Stimulated activated naive CD8-positive, alpha-beta T cell treated with anti-CD3 and anti-CD28 coated beads, Interleukin-15, amount 100 ng/mL, for 72 hours (primary cell): ENCODE measurements around the gene SELP.

ENCODE experiments used
- ATAC-seq: fragments of 150-1000 bp; cut with Tn5 transposase; 2 replicates; pipeline ENCODE4 v1.10.0; 2021; ENCODE audit warnings: mild to moderate bottlenecking, moderate library complexity
- DNase-seq, 2 donors: peaks; one replicate each; pipeline ENCODE4 v3.0.0; 2021 to 2022
- H3K27ac Mint-ChIP-seq, 2 donors: one replicate each; pipeline ENCODE4 v1.8.0; 2022; ENCODE audit warnings: mild to moderate bottlenecking in 2 of 2, mixed read lengths in 2 of 2, moderate library complexity in 2 of 2
- H3K27me3 Mint-ChIP-seq: one replicate; pipeline ENCODE4 v1.8.0; 2022; ENCODE audit warnings: mixed read lengths
- H3K4me1 Mint-ChIP-seq: one replicate; pipeline ENCODE4 v1.8.0; 2022; ENCODE audit warnings: mild to moderate bottlenecking, mixed read lengths
- H3K4me3 Mint-ChIP-seq, 2 donors: one replicate each; pipeline ENCODE4 v1.8.0; 2022; ENCODE audit warnings: mild to moderate bottlenecking in 2 of 2, mixed read lengths in 2 of 2, moderate library complexity in 1 of 2
- H3K9me3 Mint-ChIP-seq, 2 donors: one replicate each; pipeline ENCODE4 v1.8.0; 2022; ENCODE audit warnings: mixed read lengths in 2 of 2

The SELP gene

GRCh38 chr1:169644297-169644696, 14.4 kb upstream of the SELP start:
- H3K27ac Mint-ChIP-seq: no peak overlapping the region
- peaks cover 6 to 12% of the 10 kb centered on the region in 2 donors for H3K9me3 Mint-ChIP-seq
- no peak overlapping the region for H3K4me3 Mint-ChIP-seq
- no peaks in the 10 kb centered on the region for H3K27me3 Mint-ChIP-seq
- ATAC-seq (no peak), DNase-seq (no peak)
- peaks cover 33% of the 10 kb centered on the region for H3K4me1 Mint-ChIP-seq

- no peak overlapping the region for H3K4me3 Mint-ChIP-seq
- ATAC-seq (no peak), DNase-seq (no peak)
- H3K27ac Mint-ChIP-seq: no peak overlapping the region
- H3K4me1 Mint-ChIP-seq: peaks cover 20% of the 10 kb centered on the region
- H3K9me3 Mint-ChIP-seq: peaks cover 35 to 60% of the 10 kb centered on the region in 2 donors
- H3K27me3 Mint-ChIP-seq: no peaks in the 10 kb centered on the region
Measured at GRCh38 chr1:169634877-169635276, 5.0 kb upstream of the SELP start.

GRCh38 chr1:169634145-169634544, 4.2 kb upstream of the SELP start:
- H3K27ac Mint-ChIP-seq: no peak overlapping the region
- H3K9me3 Mint-ChIP-seq: peaks cover 31 to 54% of the 10 kb centered on the region in 2 donors
- ATAC-seq: no peak
- peaks cover 27% of the 10 kb centered on the region for H3K4me1 Mint-ChIP-seq
- no peak for DNase-seq
- H3K4me3 Mint-ChIP-seq: no peak overlapping the region
- H3K27me3 Mint-ChIP-seq: no peaks in the 10 kb centered on the region

- ATAC-seq (no peak), DNase-seq (no peak)
- Mint-ChIP-seq H3K27ac (no peak overlapping the region), H3K27me3 (no peaks in the 10 kb centered on the region), H3K4me1 (peaks cover 55% of the 10 kb centered on the region), H3K4me3 (no peak overlapping the region), H3K9me3 (peaks cover 25 to 44% of the 10 kb centered on the region in 2 donors)
Measured at GRCh38 chr1:169631249-169631648, 1.3 kb upstream of the SELP start.

- ATAC-seq (no peak), DNase-seq (no peak)
- Mint-ChIP-seq H3K9me3 (peaks cover 15% of the 10 kb centered on the region in 2 donors), H3K27ac (peak overlapping the region in 1 of 2 donors; percentile 80), H3K27me3 (no peaks in the 10 kb centered on the region), H3K4me1 (peaks cover 80% of the 10 kb centered on the region), H3K4me3 (peak overlapping the region in 1 of 2 donors; percentile 12)
Measured at GRCh38 chr1:169624912-169625311, 5.0 kb downstream of the SELP start.

- Mint-ChIP-seq H3K27ac (peak overlapping the region; percentile 37 to 66), H3K27me3 (no peaks in the 10 kb centered on the region), H3K4me1 (peaks cover 72% of the 10 kb centered on the region), H3K4me3 (peak overlapping the region in 1 of 2 donors; percentile 41), H3K9me3 (peaks cover 15% of the 10 kb centered on the region in 2 donors)
- ATAC-seq (peak; percentile 29), DNase-seq (no peak)
Measured at GRCh38 chr1:169624122-169624521, 5.8 kb downstream of the SELP start.

- DNase-seq (no peak), ATAC-seq (peak; percentile 83)
- H3K27me3 Mint-ChIP-seq: no peaks in the 10 kb centered on the region
- H3K9me3 Mint-ChIP-seq: peaks cover 15% of the 10 kb centered on the region in 2 donors
- H3K27ac Mint-ChIP-seq: peak overlapping the region; percentile 3 to 91
- peaks cover 64% of the 10 kb centered on the region for H3K4me1 Mint-ChIP-seq
- H3K4me3 Mint-ChIP-seq: peak overlapping the region; percentile 11 to 41
Measured at GRCh38 chr1:169623132-169623926, 6.6 kb downstream of the SELP start.

GRCh38 chr1:169620565-169620964, 9.4 kb downstream of the SELP start:
- peaks cover 9 to 10% of the 10 kb centered on the region in 2 donors for H3K9me3 Mint-ChIP-seq
- DNase-seq (no peak), ATAC-seq (no peak)
- H3K27ac Mint-ChIP-seq: no peak overlapping the region
- no peaks in the 10 kb centered on the region for H3K27me3 Mint-ChIP-seq
- no peak overlapping the region for H3K4me3 Mint-ChIP-seq
- H3K4me1 Mint-ChIP-seq: peaks cover 38% of the 10 kb centered on the region

GRCh38 chr1:169618367-169618766, 11.6 kb downstream of the SELP start:
- ATAC-seq (no peak), DNase-seq (no peak)
- H3K4me3 Mint-ChIP-seq: no peak overlapping the region
- H3K27ac Mint-ChIP-seq: no peak overlapping the region
- H3K4me1 Mint-ChIP-seq: peaks cover 30% of the 10 kb centered on the region
- no peaks in the 10 kb centered on the region for H3K27me3 Mint-ChIP-seq
- H3K9me3 Mint-ChIP-seq: peaks cover 9 to 10% of the 10 kb centered on the region in 2 donors

GRCh38 chr1:169615803-169616202, 14.1 kb downstream of the SELP start:
- Mint-ChIP-seq H3K4me3 (no peak overlapping the region), H3K27ac (no peak overlapping the region), H3K4me1 (peaks cover 33% of the 10 kb centered on the region), H3K27me3 (no peaks in the 10 kb centered on the region), H3K9me3 (peaks cover 3 to 5% of the 10 kb centered on the region in 2 donors)
- ATAC-seq (no peak), DNase-seq (no peak)

- no peak for DNase-seq
- Mint-ChIP-seq H3K27ac (no peak overlapping the region), H3K4me1 (peaks cover 44% of the 10 kb centered on the region), H3K27me3 (no peaks in the 10 kb centered on the region), H3K4me3 (no peak overlapping the region), H3K9me3 (no peaks in the 10 kb centered on the region)
- ATAC-seq: no peak
Measured at GRCh38 chr1:169610858-169611257, 19.1 kb downstream of the SELP start.

GRCh38 chr1:169610108-169610507, 19.8 kb downstream of the SELP start:
- ATAC-seq (no peak), DNase-seq (no peak)
- no peaks in the 10 kb centered on the region for H3K9me3 Mint-ChIP-seq
- no peak overlapping the region for H3K4me3 Mint-ChIP-seq
- H3K4me1 Mint-ChIP-seq: peaks cover 45% of the 10 kb centered on the region
- no peak overlapping the region for H3K27ac Mint-ChIP-seq
- H3K27me3 Mint-ChIP-seq: no peaks in the 10 kb centered on the region

GRCh38 chr1:169608226-169608625, 21.7 kb downstream of the SELP start:
- ATAC-seq (no peak), DNase-seq (no peak)
- Mint-ChIP-seq H3K9me3 (no peaks in the 10 kb centered on the region), H3K27me3 (no peaks in the 10 kb centered on the region), H3K4me3 (no peak overlapping the region), H3K27ac (no peak overlapping the region), H3K4me1 (peaks cover 48% of the 10 kb centered on the region)

- ATAC-seq: peak; percentile 94
- Mint-ChIP-seq H3K4me3 (peak overlapping the region; percentile 43 to 56), H3K27ac (peak overlapping the region; percentile 66 to 94), H3K9me3 (peaks cover 4 to 7% of the 10 kb centered on the region in 2 donors), H3K27me3 (no peaks in the 10 kb centered on the region), H3K4me1 (peaks cover 66% of the 10 kb centered on the region)
- DNase-seq: peak; percentile 30 to 79
Measured at GRCh38 chr1:169604781-169605560, 25.0 kb downstream of the SELP start.

- Mint-ChIP-seq H3K4me1 (peaks cover 63% of the 10 kb centered on the region), H3K4me3 (no peak overlapping the region), H3K27ac (peak overlapping the region in 1 of 2 donors; percentile 80), H3K27me3 (no peaks in the 10 kb centered on the region), H3K9me3 (peaks cover 4 to 7% of the 10 kb centered on the region in 2 donors)
- no peak for ATAC-seq
- DNase-seq: no peak
Measured at GRCh38 chr1:169601096-169601881, 28.6 kb downstream of the SELP start.
